Hindlimb muscle (tissue), 1 donor: Measurements from ENCODE around the gene GLOD5. TPM values are rescaled to one million over a fixed set of nuclear protein-coding genes. Genes with fewer than 3 reads are reported as not detected.
A peak's percentile ranks its signal among the peaks of the same experiment; 100 is the strongest.
"Not testable (repeated sequence)": the region's sequence is repeated elsewhere in the genome, so short reads cannot be mapped to it uniquely, and the experiment has no call there.

Source experiments
- DNase-seq: peaks from one replicate; pipeline ENCODE4 v3.0.0-alpha.2; 2013
- polyA plus RNA-seq: library from polyadenylated mRNA; unstranded; fragments of 120-200 nt; gene quantifications from one replicate; pipeline ENCODE4 v1.2.1, GENCODE V29; 2013; ENCODE audit not compliant: insufficient read length

Gene GLOD5
- polyA plus RNA-seq, 1 donor: not detected

DNA sequence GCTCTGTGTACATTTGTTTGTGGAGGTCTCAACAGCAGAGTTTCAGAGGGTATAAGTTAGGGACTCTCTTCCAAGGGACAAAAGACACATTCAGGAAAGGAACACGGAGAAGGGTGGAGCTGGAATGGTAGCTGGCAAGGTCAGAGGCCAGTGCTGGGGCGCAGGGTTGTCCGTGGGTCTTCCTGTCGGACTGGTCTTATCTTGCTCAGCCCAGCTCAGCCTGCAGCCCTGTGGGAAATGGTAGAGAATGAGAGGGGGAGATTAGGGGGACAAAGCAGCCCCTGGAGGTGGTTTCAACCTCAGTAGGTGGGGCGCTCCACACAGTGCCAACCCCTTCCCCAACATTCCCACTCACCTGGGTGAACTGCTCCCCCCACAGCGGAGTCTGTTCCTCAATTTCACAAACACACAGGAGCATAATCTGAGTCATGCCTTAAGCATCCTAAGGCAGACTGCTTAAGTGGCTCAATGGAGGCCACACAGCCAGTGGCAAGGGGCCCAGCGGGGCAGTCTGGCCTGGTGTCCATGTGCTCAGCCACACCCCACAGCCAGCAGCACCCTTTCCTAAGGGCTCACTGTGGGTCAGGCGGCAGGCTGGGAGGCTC is 33.5 kb downstream of the GLOD5 start:
- DNase-seq: no peak

DNA sequence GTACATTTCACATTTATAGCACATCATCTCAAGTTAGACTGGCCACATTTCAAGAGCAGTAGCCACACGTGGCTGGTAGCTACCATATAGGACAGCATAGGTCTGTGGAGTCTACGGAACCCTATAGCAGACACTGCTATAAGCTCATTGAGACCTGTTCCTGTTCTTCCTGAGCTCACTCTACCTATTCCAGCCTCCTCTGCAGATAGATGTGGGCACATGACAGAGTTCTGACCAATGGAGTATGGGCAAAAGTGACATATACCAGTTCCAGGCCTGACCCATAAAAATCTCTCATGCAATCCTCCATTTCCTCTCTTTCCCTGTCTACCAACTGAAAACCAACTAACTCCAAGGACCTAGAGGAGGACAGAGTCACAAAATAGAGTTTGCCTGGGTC is 36.8 kb downstream of the GLOD5 start:
- DNase-seq: no peak

DNA sequence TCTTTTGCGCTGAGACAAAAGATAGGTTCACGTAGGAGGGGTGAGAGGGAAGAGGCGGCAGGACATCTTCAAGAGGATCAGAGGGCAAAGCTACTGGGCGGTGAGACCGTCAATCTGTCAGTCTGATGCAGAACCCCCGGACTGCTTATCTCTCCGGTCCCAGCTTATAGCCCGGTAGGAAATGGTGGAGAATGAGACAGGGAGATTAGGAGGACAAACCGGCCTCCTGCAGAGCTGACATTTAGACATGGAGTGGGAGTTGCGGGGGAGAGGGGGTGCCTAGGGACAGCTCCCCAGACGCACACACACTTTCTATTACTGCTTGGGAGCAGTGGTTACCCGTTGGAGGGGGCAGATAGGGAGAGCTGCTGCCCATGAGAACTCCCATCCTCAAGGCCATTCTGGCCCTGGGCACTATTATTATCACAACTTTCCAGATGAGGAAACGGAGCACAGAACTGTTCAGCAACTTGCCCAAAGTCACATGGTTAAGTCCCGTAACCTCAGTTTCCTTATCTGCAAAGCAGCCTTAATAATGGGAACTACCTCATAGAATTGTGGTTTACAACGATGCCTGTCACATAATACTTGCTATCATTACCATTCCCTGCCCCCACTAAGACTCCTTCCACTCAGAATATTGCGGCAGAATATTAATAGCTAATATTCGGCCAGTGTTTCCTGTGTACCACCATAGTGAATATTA is 39.2 kb downstream of the GLOD5 start:
- DNase-seq: no peak

DNA sequence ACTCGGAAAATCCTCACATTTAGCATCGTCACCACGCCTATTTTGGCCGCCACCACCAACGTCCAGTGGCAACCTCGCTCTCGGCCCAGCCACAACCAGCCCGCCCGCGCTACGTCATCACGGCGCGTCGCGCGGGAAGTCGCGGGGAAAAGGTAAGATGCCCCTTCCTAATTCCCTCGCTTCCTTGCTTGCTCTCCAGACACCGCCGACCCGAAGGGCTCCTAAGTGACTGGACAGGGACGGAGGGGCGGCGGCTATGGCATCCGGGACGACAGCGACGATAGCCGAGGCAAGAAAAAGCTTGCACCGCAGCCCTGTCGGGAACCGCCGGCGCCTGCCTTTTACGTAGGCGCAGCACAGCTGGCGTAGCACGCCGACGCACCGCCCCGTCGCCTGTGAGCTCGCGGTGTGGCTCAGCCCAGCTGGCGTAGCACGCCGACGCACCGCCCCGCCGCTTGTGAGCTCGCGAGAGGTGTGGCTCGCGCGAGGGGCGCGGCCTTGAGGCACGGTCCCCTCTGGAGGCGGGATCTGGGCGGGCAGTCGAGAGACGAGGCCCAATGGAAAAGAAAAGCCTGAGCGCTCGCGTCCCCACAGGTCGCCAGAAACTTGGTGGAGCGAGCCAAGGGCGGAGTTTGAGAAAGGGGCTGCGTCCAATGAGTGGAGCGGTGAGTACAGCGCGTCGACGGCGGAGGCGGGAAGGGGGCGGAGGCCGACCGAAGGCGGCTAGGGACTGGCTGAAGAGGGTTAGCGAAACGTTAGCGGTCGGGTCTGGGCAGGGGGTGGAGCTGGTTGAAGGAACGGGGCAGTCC is 39.9 kb downstream of the GLOD5 start, which contains the start of gene HDAC6:
HDAC6 (plus strand) TSS at position 788 of the 809 bp plus-strand sequence. CDS start 626 bp downstream, outside the sequence.
- peak; percentile 97 for DNase-seq

DNA sequence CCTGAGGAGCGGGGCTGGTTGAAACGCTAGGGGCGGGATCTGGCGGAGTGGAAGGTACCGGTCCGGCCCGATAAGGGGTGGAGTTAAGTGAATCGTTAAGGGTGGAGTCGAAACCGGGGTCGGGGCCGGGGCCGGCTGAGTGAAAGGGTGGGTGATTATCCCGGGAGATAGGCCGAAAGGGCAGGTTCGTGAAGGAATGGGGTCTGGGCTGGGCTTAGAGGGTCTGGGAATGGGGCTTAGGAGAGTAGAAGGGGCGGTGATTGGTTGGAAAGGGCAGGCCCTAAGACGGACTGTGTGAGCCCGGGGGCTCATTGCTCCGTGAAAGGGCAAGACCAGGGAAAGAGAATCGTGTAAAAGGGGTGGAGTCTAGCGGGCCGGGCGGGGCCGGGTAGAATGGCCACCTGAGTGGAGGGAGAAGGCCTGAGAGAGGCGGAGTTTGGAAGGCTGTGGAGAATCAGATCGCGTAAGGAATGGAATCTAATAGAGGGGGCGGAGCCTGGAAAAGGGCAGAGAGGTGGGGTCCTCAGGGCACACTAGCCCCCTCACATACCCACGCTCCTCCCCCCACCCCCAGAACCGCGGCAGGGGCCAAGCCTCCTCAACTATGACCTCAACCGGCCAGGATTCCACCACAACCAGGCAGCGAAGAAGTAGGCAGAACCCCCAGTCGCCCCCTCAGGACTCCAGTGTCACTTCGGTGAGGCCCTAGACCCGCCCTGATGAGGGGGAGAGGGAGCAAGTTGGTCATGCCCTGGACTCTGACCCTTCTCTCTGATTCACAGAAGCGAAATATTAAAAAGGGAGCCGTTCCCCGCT is 40.8 kb downstream of the GLOD5 start:
- peak; percentile 82 for DNase-seq

DNA sequence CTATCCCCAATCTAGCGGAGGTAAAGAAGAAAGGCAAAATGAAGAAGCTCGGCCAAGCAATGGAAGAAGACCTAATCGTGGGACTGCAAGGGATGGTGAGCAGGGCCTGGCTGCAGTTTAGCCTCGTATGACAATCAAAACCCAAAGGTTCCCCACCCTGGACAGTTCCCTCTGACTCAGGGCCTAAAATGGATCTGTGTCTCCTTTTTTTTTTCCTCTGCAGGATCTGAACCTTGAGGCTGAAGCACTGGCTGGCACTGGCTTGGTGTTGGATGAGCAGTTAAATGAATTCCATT is 41.3 kb downstream of the GLOD5 start:
- DNase-seq: no peak

DNA sequence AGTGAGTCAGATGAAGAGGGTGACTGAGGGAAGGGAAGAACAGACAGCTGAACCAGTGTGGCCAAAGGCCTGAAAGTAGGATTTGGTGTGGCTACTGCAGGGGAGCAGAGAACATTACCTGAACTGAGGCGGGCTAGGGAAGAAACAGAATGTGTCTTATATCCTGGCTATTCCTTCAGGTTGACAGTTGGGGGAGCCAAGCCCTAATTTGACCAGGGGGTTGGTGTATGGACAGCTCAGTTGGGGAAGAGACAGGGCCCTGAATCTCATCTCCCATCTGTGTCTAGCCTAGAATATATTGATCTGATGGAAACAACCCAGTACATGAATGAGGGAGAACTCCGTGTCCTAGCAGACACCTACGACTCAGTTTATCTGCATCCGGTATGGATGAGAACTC is 44.5 kb downstream of the GLOD5 start:
- no peak for DNase-seq

DNA sequence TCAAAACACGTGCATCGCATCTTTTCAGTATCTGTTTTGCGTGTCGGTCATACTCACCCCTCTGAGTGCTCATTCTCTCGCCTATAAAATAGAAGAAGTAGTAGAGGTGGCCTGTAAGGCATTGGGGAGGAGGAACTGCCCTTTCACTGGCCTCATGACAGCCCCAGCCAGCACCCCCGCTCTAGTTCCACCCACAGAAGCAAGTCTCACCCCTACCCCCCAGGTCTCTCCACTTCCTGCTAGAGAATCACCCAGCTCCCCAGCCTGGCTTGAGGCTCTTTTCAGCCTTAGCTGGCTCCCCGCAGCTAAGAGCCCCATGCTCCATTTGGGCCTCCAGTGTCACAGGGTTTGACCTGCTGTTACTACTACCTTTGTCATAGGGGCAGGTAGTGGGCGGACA is 52.1 kb downstream of the GLOD5 start:
- no peak for DNase-seq

DNA sequence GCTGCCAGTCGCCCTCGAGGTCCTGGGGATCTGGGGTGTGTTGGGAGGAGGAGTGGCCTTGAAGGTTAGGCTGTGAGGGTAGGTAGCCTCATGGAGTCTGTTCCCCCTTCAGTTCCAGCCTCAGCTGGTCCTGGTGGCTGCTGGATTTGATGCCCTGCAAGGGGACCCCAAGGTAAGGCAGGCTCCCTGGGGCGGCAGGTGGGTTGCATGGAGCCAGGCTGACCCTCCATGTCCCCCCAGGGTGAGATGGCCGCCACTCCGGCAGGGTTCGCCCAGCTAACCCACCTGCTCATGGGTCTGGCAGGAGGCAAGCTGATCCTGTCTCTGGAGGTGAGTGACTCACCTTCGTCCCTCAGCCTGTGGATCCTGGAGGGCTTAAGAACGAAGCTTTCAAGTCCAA is 53.2 kb downstream of the GLOD5 start:
- DNase-seq: no peak

DNA sequence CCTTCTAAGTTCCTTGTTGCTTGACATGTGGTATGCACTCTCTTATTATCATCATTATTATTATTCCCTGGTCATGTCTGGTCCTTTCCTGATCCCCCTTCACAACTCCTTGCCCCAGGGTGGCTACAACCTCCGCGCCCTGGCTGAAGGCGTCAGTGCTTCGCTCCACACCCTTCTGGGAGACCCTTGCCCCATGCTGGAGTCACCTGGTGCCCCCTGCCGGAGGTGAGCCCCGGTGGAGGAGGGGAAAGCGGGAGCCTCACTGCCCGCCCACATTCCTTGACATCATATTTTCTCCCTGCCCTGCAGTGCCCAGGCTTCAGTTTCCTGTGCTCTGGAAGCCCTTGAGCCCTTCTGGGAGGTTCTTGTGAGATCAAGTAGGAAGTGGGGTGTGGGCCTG is 53.7 kb downstream of the GLOD5 start:
- no peak for DNase-seq

DNA sequence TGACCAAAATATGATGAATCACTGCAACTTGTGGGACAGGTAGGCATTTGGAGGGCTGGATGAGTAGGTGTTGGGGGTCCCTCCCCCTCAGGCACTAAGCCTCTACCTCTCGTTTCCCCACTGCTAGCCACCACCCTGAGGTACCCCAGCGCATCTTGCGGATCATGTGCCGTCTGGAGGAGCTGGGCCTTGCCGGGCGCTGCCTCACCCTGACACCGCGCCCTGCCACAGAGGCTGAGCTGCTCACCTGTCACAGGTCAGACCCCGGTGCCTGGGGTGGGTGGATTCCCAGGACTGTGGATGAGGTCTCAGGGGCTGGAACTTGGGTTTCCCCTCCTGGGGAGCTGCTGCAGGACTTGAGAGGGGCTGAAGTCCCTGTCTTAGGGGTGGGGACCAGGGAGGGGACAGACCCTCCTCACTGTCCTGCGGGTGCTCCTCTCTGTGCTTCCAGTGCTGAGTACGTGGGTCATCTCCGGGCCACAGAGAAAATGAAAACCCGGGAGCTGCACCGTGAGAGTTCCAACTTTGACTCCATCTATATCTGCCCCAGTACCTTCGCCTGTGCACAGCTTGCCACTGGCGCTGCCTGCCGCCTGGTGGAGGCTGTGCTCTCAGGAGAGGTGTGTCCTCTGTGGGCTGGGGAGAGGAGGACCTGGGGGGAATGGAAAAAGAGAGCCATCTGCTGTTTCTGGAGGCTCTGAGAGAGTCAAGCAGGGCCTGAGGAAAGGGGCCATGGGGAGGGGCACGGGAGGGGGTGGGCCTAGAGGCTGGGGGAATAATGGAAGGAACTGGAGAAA is 54.7 kb downstream of the GLOD5 start:
- DNase-seq: no peak

DNA sequence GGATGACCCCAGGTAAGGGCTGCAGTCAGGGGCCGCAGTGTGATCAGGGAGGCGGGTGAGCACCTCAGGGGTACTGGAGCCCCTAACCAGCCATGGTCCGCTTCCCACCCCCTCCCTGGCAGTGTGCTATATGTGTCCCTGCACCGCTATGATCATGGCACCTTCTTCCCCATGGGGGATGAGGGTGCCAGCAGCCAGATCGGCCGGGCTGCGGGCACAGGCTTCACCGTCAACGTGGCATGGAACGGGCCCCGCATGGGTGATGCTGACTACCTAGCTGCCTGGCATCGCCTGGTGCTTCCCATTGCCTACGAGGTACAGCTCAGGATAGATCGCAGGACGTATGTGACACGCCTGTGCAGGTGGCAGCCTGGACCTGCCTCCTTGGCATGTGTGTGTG is 56.6 kb downstream of the GLOD5 start:
- DNase-seq: no peak

DNA sequence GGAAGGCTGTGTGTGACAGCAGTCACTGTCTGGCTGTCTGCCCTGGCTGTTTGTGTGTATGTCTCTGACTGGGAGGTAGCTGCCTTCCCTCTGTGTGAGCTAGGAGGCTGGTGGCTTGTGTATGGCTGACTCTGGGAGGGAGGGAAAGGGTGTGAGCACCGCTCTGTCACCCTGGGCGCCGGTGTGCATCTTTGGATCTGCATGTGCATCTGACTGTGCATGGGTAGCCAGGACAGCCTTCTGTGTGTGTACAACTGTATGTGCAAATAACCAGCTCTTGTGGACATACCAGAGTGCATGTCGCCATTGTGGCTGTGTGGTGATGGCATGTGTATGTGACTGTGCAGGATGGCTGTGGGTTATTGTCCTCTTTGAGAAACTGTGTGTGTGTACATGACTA is 57.3 kb downstream of the GLOD5 start:
- DNase-seq: no peak

DNA sequence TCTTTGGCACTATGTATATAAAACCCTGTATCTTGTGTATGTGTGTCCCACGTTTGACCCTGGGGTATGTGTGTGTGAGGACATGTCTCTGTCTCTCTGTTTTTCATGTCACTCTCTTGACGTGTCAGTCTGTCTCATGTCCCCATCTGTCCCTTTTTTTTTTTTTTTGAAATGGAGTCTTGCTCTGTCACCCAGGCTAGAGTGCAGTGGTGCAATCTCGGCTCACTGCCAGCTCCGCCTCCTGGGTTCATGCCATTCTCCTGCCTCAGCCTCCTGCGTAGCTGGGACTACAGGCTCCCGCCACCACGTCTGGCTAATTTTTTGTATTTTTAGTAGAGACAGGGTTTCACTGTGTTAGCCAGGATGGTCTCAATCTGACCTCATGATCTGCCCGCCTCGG is 57.8 kb downstream of the GLOD5 start:
- DNase-seq: not testable (repeated sequence)

DNA sequence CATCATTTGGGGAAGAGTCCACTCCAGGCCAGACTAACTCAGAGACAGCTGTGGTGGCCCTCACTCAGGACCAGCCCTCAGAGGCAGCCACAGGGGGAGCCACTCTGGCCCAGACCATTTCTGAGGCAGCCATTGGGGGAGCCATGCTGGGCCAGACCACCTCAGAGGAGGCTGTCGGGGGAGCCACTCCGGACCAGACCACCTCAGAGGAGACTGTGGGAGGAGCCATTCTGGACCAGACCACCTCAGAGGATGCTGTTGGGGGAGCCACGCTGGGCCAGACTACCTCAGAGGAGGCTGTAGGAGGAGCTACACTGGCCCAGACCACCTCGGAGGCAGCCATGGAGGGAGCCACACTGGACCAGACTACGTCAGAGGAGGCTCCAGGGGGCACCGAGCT is 61.5 kb downstream of the GLOD5 start:
- no peak for DNase-seq

Other genes with a start within 250 kb of the GLOD5 start
- 20.0 TPM for gene EBP, start 239.9 kb upstream of the GLOD5 start, polyA plus RNA-seq
- 8.1 TPM for gene TBC1D25, start 222.0 kb upstream of the GLOD5 start, polyA plus RNA-seq
- 300 TPM for gene RBM3, start 187.3 kb upstream of the GLOD5 start, polyA plus RNA-seq
- gene WDR13, start 164.3 kb upstream of the GLOD5 start, polyA plus RNA-seq: 108 TPM
- 4.2 TPM for gene WAS, start 77.9 kb upstream of the GLOD5 start, polyA plus RNA-seq
- gene SUV39H1, start 65.0 kb upstream of the GLOD5 start, polyA plus RNA-seq: 4.6 TPM
- gene GATA1, start 24.8 kb downstream of the GLOD5 start, polyA plus RNA-seq: 0.72 TPM
- 101 TPM for gene HDAC6, start 40.3 kb downstream of the GLOD5 start, polyA plus RNA-seq
- not detected for gene ERAS, start 64.8 kb downstream of the GLOD5 start, polyA plus RNA-seq
- not detected for gene PCSK1N, start 73.9 kb downstream of the GLOD5 start, polyA plus RNA-seq
- 38.2 TPM for gene TIMM17B, start 136.0 kb downstream of the GLOD5 start, polyA plus RNA-seq
- 69.1 TPM for gene PQBP1, start 136.2 kb downstream of the GLOD5 start, polyA plus RNA-seq
- gene SLC35A2, start 149.9 kb downstream of the GLOD5 start, polyA plus RNA-seq: 16.4 TPM
- 2.1 TPM for gene PIM2, start 157.3 kb downstream of the GLOD5 start, polyA plus RNA-seq
- 41.6 TPM for gene OTUD5, start 195.9 kb downstream of the GLOD5 start, polyA plus RNA-seq
- 1.4 TPM for gene KCND1, start 210.1 kb downstream of the GLOD5 start, polyA plus RNA-seq
- 22.0 TPM for gene GRIPAP1, start 240.5 kb downstream of the GLOD5 start, polyA plus RNA-seq